ENCODE results near the gene VPS50. TPM values are rescaled to one million over a fixed set of nuclear protein-coding genes. Genes with fewer than 3 reads are reported as not detected.

Gene VPS50
- total RNA-seq, 1 donor from 2014 or later: 29.6 TPM

- peak; percentile 90 for TF ChIP-seq CTCF (IDR thresholded peaks at IDR 0.05; ENCODE audit: unreplicated experiment)
- peaks cover 3% of the 10 kb centered on the region for H3K4me1 Mint-ChIP-seq
- H3K9me3 Mint-ChIP-seq: no peaks in the 10 kb centered on the region
- no peak overlapping the region for H3K4me3 Mint-ChIP-seq
- peaks cover 46% of the 10 kb centered on the region for H3K27me3 Mint-ChIP-seq (ENCODE audit: low read depth)
- DNase-seq (ENCODE audit: low spot score in 2 of 2, unreplicated experiment in 2 of 2): no peak
- no peak overlapping the region for H3K27ac Mint-ChIP-seq
- no peaks in the 10 kb centered on the region for H3K36me3 Mint-ChIP-seq
These were observed 3.9 kb upstream of the VPS50 start for GRCh38 chr7:93228302-93228701.

GRCh38 chr7:93231259-93231658 is 907 bp upstream of the VPS50 start:
- no peaks in the 10 kb centered on the region for H3K36me3 Mint-ChIP-seq
- peaks cover 25% of the 10 kb centered on the region for H3K27me3 Mint-ChIP-seq (ENCODE audit: low read depth)
- peak overlapping the region; percentile 95 for H3K27ac Mint-ChIP-seq
- no peak for TF ChIP-seq CTCF (IDR thresholded peaks at IDR 0.05; ENCODE audit: unreplicated experiment)
- no peaks in the 10 kb centered on the region for H3K9me3 Mint-ChIP-seq
- peaks cover 3% of the 10 kb centered on the region for H3K4me1 Mint-ChIP-seq
- peak overlapping the region; percentile 92 for H3K4me3 Mint-ChIP-seq
- no peak for DNase-seq (ENCODE audit: low spot score in 2 of 2, unreplicated experiment in 2 of 2)

- Mint-ChIP-seq H3K4me1 (peaks cover 3% of the 10 kb centered on the region), H3K36me3 (no peaks in the 10 kb centered on the region), H3K9me3 (no peaks in the 10 kb centered on the region), H3K27ac (peak overlapping the region; percentile 95), H3K27me3 (ENCODE audit: low read depth) (peaks cover 13% of the 10 kb centered on the region), H3K4me3 (peak overlapping the region; percentile 92)
- TF ChIP-seq CTCF (IDR thresholded peaks at IDR 0.05; ENCODE audit: unreplicated experiment): no peak
- DNase-seq (ENCODE audit: low spot score in 2 of 2, unreplicated experiment in 2 of 2): no peak
These were observed 480 bp downstream of the VPS50 start for GRCh38 chr7:93232673-93233018.

- Mint-ChIP-seq H3K4me3 (no peak overlapping the region), H3K36me3 (no peaks in the 10 kb centered on the region), H3K27ac (no peak overlapping the region), H3K9me3 (no peaks in the 10 kb centered on the region), H3K27me3 (ENCODE audit: low read depth) (peaks cover 1% of the 10 kb centered on the region), H3K4me1 (peaks cover 3% of the 10 kb centered on the region)
- no peak for DNase-seq (ENCODE audit: low spot score in 2 of 2, unreplicated experiment in 2 of 2)
- no peak for TF ChIP-seq CTCF (IDR thresholded peaks at IDR 0.05; ENCODE audit: unreplicated experiment)
These were observed 3.4 kb downstream of the VPS50 start for GRCh38 chr7:93235541-93235940.

- H3K27ac Mint-ChIP-seq: no peak overlapping the region
- no peaks in the 10 kb centered on the region for H3K9me3 Mint-ChIP-seq
- H3K4me3 Mint-ChIP-seq: no peak overlapping the region
- H3K27me3 Mint-ChIP-seq (ENCODE audit: low read depth): no peaks in the 10 kb centered on the region
- DNase-seq (ENCODE audit: low spot score in 2 of 2, unreplicated experiment in 2 of 2): no peak
- no peaks in the 10 kb centered on the region for H3K36me3 Mint-ChIP-seq
- TF ChIP-seq CTCF (IDR thresholded peaks at IDR 0.05; ENCODE audit: unreplicated experiment): no peak
- no peaks in the 10 kb centered on the region for H3K4me1 Mint-ChIP-seq
These were observed 6.0 kb downstream of the VPS50 start for GRCh38 chr7:93238131-93238530.

- H3K36me3 Mint-ChIP-seq: no peaks in the 10 kb centered on the region
- no peak for DNase-seq (ENCODE audit: low spot score in 2 of 2, unreplicated experiment in 2 of 2)
- H3K4me3 Mint-ChIP-seq: no peak overlapping the region
- no peak overlapping the region for H3K27ac Mint-ChIP-seq
- no peak for TF ChIP-seq CTCF (IDR thresholded peaks at IDR 0.05; ENCODE audit: unreplicated experiment)
- H3K27me3 Mint-ChIP-seq (ENCODE audit: low read depth): no peaks in the 10 kb centered on the region
- H3K4me1 Mint-ChIP-seq: no peaks in the 10 kb centered on the region
- H3K9me3 Mint-ChIP-seq: no peaks in the 10 kb centered on the region
These were observed 6.6 kb downstream of the VPS50 start for GRCh38 chr7:93238748-93239147.

Data from mesothelial cell of epicardium (in vitro differentiated cells).